Neural cell (in vitro differentiated cells): ENCODE measurements around the gene UBE2H.

ENCODE experiments used
- CTCF ChIP-seq: fragments of 450-650 bp; IDR thresholded peaks from 2 replicates; pipeline ENCODE4 v1.5.1; 2014; ENCODE audit warnings: antibody characterized with exemption, mild to moderate bottlenecking, moderate library complexity; ENCODE audit not compliant: poor library complexity, severe bottlenecking
- EP300 ChIP-seq: fragments of 450-650 bp; conservative IDR thresholded peaks from 2 replicates; pipeline ENCODE4 v1.6.1; 2014; ENCODE audit warnings: antibody characterized with exemption, mild to moderate bottlenecking, moderate library complexity; ENCODE audit not compliant: poor library complexity, severe bottlenecking
- EZH2 ChIP-seq: fragments of 200-600, 300-800 bp; shearing (Covaris generic), sonication (generic); IDR thresholded peaks from 2 replicates; pipeline ENCODE4 v1.6.1; 2014; ENCODE audit warnings: antibody characterized with exemption, low read length, borderline replicate concordance, mild to moderate bottlenecking; ENCODE audit not compliant: insufficient read depth, poor library complexity, severe bottlenecking
- POLR2AphosphoS5 ChIP-seq: IDR thresholded peaks from 2 replicates; pipeline ENCODE4 v1.6.1; 2012
- RAD21 ChIP-seq: fragments of 450-650 bp; conservative IDR thresholded peaks from 2 replicates; pipeline ENCODE4 v1.6.1; 2014; ENCODE audit warnings: antibody characterized with exemption, mild to moderate bottlenecking, moderate library complexity
- SMC3 ChIP-seq: fragments of 450-650 bp; conservative IDR thresholded peaks from 2 replicates; pipeline ENCODE4 v1.6.1; 2014; ENCODE audit warnings: antibody characterized with exemption, mild to moderate bottlenecking, moderate library complexity; ENCODE audit not compliant: poor library complexity
- TAF1 ChIP-seq: IDR thresholded peaks from 2 replicates; pipeline ENCODE4 v1.6.1; 2012; ENCODE audit warnings: low read depth

- TF ChIP-seq EZH2 (no peak), CTCF (no peak), EP300 (no peak), SMC3 (no peak), POLR2AphosphoS5 (no peak), TAF1 (no peak), RAD21 (no peak)
Measured at GRCh38 chr7:129804890-129805719, 147.7 kb downstream of the UBE2H start.
